GM12801 (cell line): Measurements from ENCODE around the gene CDCA7.

Experiments used
- TF ChIP-seq, protein P1 (sequence below): IDR thresholded peaks from one replicate; pipeline ENCODE4 v1.5.1; 2011; ENCODE audit warnings: control low read depth; ENCODE audit not compliant: insufficient read length; ENCODE audit errors: extremely low read depth

Gene CDCA7

DNA sequence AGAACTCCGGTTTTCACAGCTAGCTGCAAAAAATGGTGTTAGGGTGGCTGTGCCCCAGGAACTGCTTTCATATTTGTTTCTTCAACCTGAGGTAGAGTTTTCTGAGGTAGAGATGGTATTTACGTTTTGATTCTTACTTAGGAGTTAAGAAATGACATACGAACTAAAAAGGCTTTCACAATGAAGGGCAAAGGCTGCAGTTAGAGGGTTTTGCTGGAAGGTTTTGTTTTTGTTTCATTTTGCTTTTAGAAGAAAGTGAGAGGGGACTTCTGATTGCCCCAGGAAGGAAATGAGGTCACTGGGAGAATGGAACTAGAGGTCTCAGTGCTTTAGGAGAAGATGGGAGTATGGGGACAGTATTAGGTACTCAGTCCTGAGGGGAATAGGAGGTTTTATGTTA is 15.5 kb downstream of the CDCA7 start:
- TF ChIP-seq, protein P1, sequence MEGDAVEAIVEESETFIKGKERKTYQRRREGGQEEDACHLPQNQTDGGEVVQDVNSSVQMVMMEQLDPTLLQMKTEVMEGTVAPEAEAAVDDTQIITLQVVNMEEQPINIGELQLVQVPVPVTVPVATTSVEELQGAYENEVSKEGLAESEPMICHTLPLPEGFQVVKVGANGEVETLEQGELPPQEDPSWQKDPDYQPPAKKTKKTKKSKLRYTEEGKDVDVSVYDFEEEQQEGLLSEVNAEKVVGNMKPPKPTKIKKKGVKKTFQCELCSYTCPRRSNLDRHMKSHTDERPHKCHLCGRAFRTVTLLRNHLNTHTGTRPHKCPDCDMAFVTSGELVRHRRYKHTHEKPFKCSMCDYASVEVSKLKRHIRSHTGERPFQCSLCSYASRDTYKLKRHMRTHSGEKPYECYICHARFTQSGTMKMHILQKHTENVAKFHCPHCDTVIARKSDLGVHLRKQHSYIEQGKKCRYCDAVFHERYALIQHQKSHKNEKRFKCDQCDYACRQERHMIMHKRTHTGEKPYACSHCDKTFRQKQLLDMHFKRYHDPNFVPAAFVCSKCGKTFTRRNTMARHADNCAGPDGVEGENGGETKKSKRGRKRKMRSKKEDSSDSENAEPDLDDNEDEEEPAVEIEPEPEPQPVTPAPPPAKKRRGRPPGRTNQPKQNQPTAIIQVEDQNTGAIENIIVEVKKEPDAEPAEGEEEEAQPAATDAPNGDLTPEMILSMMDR: no peak

DNA sequence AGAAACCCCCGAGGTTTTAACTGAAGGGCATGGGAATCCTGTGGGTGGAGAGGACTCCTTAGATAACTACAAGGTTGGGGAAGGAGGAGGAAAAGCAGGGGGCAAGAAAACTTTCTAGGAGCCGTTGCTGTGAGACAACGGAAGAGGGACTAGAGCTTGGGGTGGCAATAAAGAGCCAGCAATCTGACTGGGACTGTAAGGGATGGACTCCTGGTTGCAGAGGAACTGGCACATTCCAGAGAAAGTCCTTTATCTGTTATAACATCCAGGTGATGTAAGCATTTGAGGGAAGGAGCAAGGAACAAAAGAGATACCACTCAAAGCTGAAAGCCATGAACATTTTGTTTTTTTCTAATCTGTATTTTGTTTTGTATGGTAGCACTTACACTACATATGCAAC is 16.4 kb downstream of the CDCA7 start:
- TF ChIP-seq, protein P1: no peak

- TF ChIP-seq, protein P1: no peak
These were observed 18.6 kb downstream of the CDCA7 start for GRCh38 chr2:173373290-173373689.

DNA sequence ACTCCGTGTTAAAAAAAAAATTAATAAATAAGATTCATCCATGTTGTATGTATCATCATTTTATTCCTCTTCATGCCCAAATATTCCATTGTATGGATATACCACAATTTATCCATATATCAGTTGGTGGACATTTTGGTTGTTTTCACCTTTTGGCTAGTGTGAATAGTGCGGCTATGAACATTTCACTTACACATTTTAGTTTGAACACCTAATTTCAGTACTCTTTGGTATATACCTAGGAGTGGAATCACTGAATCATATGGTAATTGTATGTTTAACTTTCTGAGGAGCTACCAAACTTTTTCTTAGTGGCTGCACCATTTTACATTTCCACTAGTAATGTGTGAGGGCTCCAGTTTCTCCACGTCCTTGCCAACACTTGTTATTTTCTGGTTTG is 20.0 kb downstream of the CDCA7 start:
- TF ChIP-seq, protein P1: no peak

GRCh38 chr2:173386021-173386737 is 31.5 kb downstream of the CDCA7 start:
- TF ChIP-seq, protein P1: no peak

GRCh38 chr2:173386738-173387065 is 32.0 kb downstream of the CDCA7 start:
- TF ChIP-seq, protein P1: no peak

GRCh38 chr2:173387079-173387478 is 32.4 kb downstream of the CDCA7 start:
- TF ChIP-seq, protein P1: no peak
